Neural progenitor cell (in vitro differentiated cells): ENCODE measurements around the gene WDR36. TPM values are rescaled to one million over a fixed set of nuclear protein-coding genes. Genes with fewer than 3 reads are reported as not detected.

Experiments
- DNase-seq: peaks from one replicate; pipeline ENCODE4 v3.0.0-alpha.2; 2016; ENCODE audit warnings: low spot score
- H2AFZ ChIP-seq: fragments of 200-600 bp; sonication (generic); replicated peaks from 2 replicates; pipeline ENCODE4 v1.6.1; 2016; ENCODE audit warnings: antibody characterized with exemption
- H3F3A ChIP-seq: fragments of 200-600 bp; sonication (generic); 2 replicates; pipeline ENCODE4 v1.6.1; 2016; ENCODE audit warnings: antibody characterized with exemption, low read depth
- H3K27ac ChIP-seq: fragments of 200-600 bp; sonication (generic); 2 replicates; pipeline ENCODE4 v1.5.1; 2016; ENCODE audit warnings: mild to moderate bottlenecking
- H3K27me3 ChIP-seq: fragments of 200-600 bp; sonication (generic); 2 replicates; pipeline ENCODE4 v1.6.1; 2016; ENCODE audit warnings: mild to moderate bottlenecking, moderate library complexity
- H3K36me3 ChIP-seq: fragments of 200-600 bp; sonication (generic); 2 replicates; pipeline ENCODE4 v1.5.1; 2016
- H3K4me1 ChIP-seq: fragments of 200-600 bp; sonication (generic); 2 replicates; pipeline ENCODE4 v1.6.1; 2016; ENCODE audit warnings: mixed run types
- H3K4me2 ChIP-seq: fragments of 200-600 bp; sonication (generic); 2 replicates; pipeline ENCODE4 v1.6.1; 2016
- H3K4me3 ChIP-seq: fragments of 200-600 bp; sonication (generic); 2 replicates; pipeline ENCODE4 v1.5.1; 2016
- H3K79me2 ChIP-seq: fragments of 200-600 bp; sonication (generic); 2 replicates; pipeline ENCODE4 v1.6.1; 2016; ENCODE audit warnings: low read depth
- H3K9ac ChIP-seq: fragments of 200-600 bp; sonication (generic); 2 replicates; pipeline ENCODE4 v1.6.1; 2016
- H3K9me3 ChIP-seq: fragments of 200-600 bp; sonication (generic); 2 replicates; pipeline ENCODE4 v1.5.1; 2016; ENCODE audit warnings: low read depth
- H4K20me1 ChIP-seq: fragments of 200-600 bp; sonication (generic); 2 replicates; pipeline ENCODE4 v1.6.1; 2016; ENCODE audit warnings: low read depth
- H3K27ac Mint-ChIP-seq: 3 replicates; pipeline ENCODE4 v1.8.0; 2021; ENCODE audit warnings: mixed read lengths
- H3K27me3 Mint-ChIP-seq: 2 replicates; pipeline ENCODE4 v1.8.0; 2022; ENCODE audit warnings: low read depth, mild to moderate bottlenecking, inconsistent platforms, moderate library complexity, mixed read lengths; ENCODE audit not compliant: insufficient read depth
- H3K36me3 Mint-ChIP-seq: 3 replicates; pipeline ENCODE4 v1.8.0; 2021; ENCODE audit warnings: mixed read lengths
- H3K4me1 Mint-ChIP-seq: 3 replicates; pipeline ENCODE4 v1.8.0; 2021; ENCODE audit warnings: mixed read lengths
- H3K4me3 Mint-ChIP-seq: 3 replicates; pipeline ENCODE4 v1.8.0; 2021; ENCODE audit warnings: mild to moderate bottlenecking, moderate library complexity, mixed read lengths
- H3K9me3 Mint-ChIP-seq: 3 replicates; pipeline ENCODE4 v1.8.0; 2020; ENCODE audit warnings: mixed read lengths
- EZH2 ChIP-seq: fragments of 200-600 bp; sonication (generic); IDR thresholded peaks from 2 replicates; pipeline ENCODE4 v1.6.1; 2017; ENCODE audit warnings: antibody characterized with exemption, mild to moderate bottlenecking, moderate library complexity
- EZH2phosphoT487 ChIP-seq: fragments of 200-600 bp; sonication (generic); IDR thresholded peaks from 2 replicates; pipeline ENCODE4 v1.6.1; 2017; ENCODE audit warnings: antibody characterized with exemption
- total RNA-seq: library from RNA; depleted of rRNA; stranded (reverse); fragments of >200 nt; gene quantifications from 2 replicates; pipeline ENCODE4 v1.2.3, GENCODE V29; 2015; ENCODE audit warnings: low replicate concordance
- TF ChIP-seq, protein P1 (sequence below): fragments of 200-600 bp; sonication (generic); IDR thresholded peaks from 2 replicates; pipeline ENCODE4 v1.5.1; 2017; ENCODE audit warnings: antibody characterized with exemption, mild to moderate bottlenecking

The WDR36 gene
- total RNA-seq, 1 donor from 2014 or later = 60.1 TPM

GRCh38 chr5:111170279-111170678 is 78.1 kb downstream of the WDR36 start:
- H3K4me3 Mint-ChIP-seq = no peak overlapping the region
- peaks cover 2% of the 10 kb centered on the region for H3K27me3 Mint-ChIP-seq
- DNase-seq = no peak
- H3K4me1 Mint-ChIP-seq = peaks cover 4% of the 10 kb centered on the region
- Histone ChIP-seq H3K4me3 (no peak overlapping the region), H3K27me3 (no peaks in the 10 kb centered on the region), H3K4me2 (no peak overlapping the region), H3K4me1 (peaks cover 10% of the 10 kb centered on the region), H3K79me2 (no peaks in the 10 kb centered on the region), H3K27ac (no peak overlapping the region), H3K9ac (no peak overlapping the region), H2AFZ (no peak overlapping the region), H3K9me3 (no peaks in the 10 kb centered on the region), H4K20me1 (no peaks in the 10 kb centered on the region), H3K36me3 (no peaks in the 10 kb centered on the region), H3F3A (no peaks in the 10 kb centered on the region)
- no peaks in the 10 kb centered on the region for H3K36me3 Mint-ChIP-seq
- TF ChIP-seq EZH2 (no peak), EZH2phosphoT487 (no peak)
- TF ChIP-seq, protein P1, sequence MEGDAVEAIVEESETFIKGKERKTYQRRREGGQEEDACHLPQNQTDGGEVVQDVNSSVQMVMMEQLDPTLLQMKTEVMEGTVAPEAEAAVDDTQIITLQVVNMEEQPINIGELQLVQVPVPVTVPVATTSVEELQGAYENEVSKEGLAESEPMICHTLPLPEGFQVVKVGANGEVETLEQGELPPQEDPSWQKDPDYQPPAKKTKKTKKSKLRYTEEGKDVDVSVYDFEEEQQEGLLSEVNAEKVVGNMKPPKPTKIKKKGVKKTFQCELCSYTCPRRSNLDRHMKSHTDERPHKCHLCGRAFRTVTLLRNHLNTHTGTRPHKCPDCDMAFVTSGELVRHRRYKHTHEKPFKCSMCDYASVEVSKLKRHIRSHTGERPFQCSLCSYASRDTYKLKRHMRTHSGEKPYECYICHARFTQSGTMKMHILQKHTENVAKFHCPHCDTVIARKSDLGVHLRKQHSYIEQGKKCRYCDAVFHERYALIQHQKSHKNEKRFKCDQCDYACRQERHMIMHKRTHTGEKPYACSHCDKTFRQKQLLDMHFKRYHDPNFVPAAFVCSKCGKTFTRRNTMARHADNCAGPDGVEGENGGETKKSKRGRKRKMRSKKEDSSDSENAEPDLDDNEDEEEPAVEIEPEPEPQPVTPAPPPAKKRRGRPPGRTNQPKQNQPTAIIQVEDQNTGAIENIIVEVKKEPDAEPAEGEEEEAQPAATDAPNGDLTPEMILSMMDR = no peak
- no peaks in the 10 kb centered on the region for H3K9me3 Mint-ChIP-seq
- H3K27ac Mint-ChIP-seq = no peak overlapping the region

GRCh38 chr5:111172504-111172903 is 80.4 kb downstream of the WDR36 start:
- H3K36me3 ChIP-seq = no peaks in the 10 kb centered on the region
- H3K27ac ChIP-seq = no peak overlapping the region
- no peaks in the 10 kb centered on the region for H3K27me3 ChIP-seq
- no peaks in the 10 kb centered on the region for H3K9me3 Mint-ChIP-seq
- H3K4me2 ChIP-seq = no peak overlapping the region
- peaks cover 9% of the 10 kb centered on the region for H3K4me1 ChIP-seq
- H3K4me3 Mint-ChIP-seq = no peak overlapping the region
- H4K20me1 ChIP-seq = no peaks in the 10 kb centered on the region
- peaks cover 2% of the 10 kb centered on the region for H3K27me3 Mint-ChIP-seq
- H2AFZ ChIP-seq = no peak overlapping the region
- TF ChIP-seq EZH2 = no peak
- TF ChIP-seq, protein P1 = no peak
- TF ChIP-seq EZH2phosphoT487 = no peak
- H3K4me3 ChIP-seq = no peak overlapping the region
- no peaks in the 10 kb centered on the region for H3K36me3 Mint-ChIP-seq
- no peaks in the 10 kb centered on the region for H3K79me2 ChIP-seq
- no peak overlapping the region for H3K9ac ChIP-seq
- DNase-seq = no peak
- no peaks in the 10 kb centered on the region for H3K9me3 ChIP-seq
- H3K4me1 Mint-ChIP-seq = peaks cover 4% of the 10 kb centered on the region
- H3F3A ChIP-seq = no peaks in the 10 kb centered on the region
- no peak overlapping the region for H3K27ac Mint-ChIP-seq

GRCh38 chr5:111173476-111173875 is 81.3 kb downstream of the WDR36 start:
- Histone ChIP-seq H3K4me2 (no peak overlapping the region), H3K9me3 (no peaks in the 10 kb centered on the region), H3K27ac (no peak overlapping the region), H3K27me3 (no peaks in the 10 kb centered on the region), H3K4me3 (no peak overlapping the region), H4K20me1 (no peaks in the 10 kb centered on the region), H3K4me1 (peaks cover 9% of the 10 kb centered on the region), H3K36me3 (no peaks in the 10 kb centered on the region), H2AFZ (no peak overlapping the region), H3K79me2 (no peaks in the 10 kb centered on the region), H3F3A (no peaks in the 10 kb centered on the region), H3K9ac (no peak overlapping the region)
- no peak for DNase-seq
- Mint-ChIP-seq H3K4me1 (peaks cover 4% of the 10 kb centered on the region), H3K36me3 (no peaks in the 10 kb centered on the region), H3K4me3 (no peak overlapping the region), H3K9me3 (no peaks in the 10 kb centered on the region), H3K27ac (no peak overlapping the region), H3K27me3 (peaks cover 2% of the 10 kb centered on the region)
- TF ChIP-seq, protein P1 = no peak
- TF ChIP-seq EZH2 (no peak), EZH2phosphoT487 (no peak)

Other genes starting within 250 kb of the WDR36 start
- gene TSLP, start 20.6 kb upstream of the WDR36 start, total RNA-seq = not detected in 2 replicates
- gene CAMK4, start 132.0 kb downstream of the WDR36 start, total RNA-seq = 3.3 and 5.0 TPM in 2 replicates